Neural crest cell (in vitro differentiated cells): ENCODE results near the gene EPC1. TPM values are rescaled to one million over a fixed set of nuclear protein-coding genes. Genes with fewer than 3 reads are reported as not detected.
"Not testable (repeated sequence)": the region's sequence is repeated elsewhere in the genome, so short reads cannot be mapped to it uniquely, and the experiment has no call there.

Experiments used
- DNase-seq: peaks from one replicate; pipeline ENCODE4 v3.0.0; 2021; ENCODE audit warnings: low read depth, mixed read lengths, low spot score
- H3K27ac Mint-ChIP-seq: one replicate; pipeline ENCODE4 v1.8.0; 2021; ENCODE audit warnings: mild to moderate bottlenecking, mixed read lengths; ENCODE audit not compliant: unreplicated experiment
- H3K27me3 Mint-ChIP-seq: 2 replicates; pipeline ENCODE4 v1.8.0; 2021; ENCODE audit warnings: low read depth, mild to moderate bottlenecking, mixed read lengths
- H3K36me3 Mint-ChIP-seq: 2 replicates; pipeline ENCODE4 v1.8.0; 2021; ENCODE audit warnings: low read depth, mild to moderate bottlenecking, mixed read lengths
- H3K4me1 Mint-ChIP-seq: 2 replicates; pipeline ENCODE4 v1.8.0; 2021; ENCODE audit warnings: mixed read lengths
- H3K4me3 Mint-ChIP-seq: one replicate; pipeline ENCODE4 v1.8.0; 2021; ENCODE audit warnings: mild to moderate bottlenecking, mixed read lengths
- H3K9me3 Mint-ChIP-seq: 2 replicates; pipeline ENCODE4 v1.8.0; 2021; ENCODE audit warnings: mixed read lengths
- total RNA-seq: library from RNA; stranded (reverse); gene quantifications from 2 replicates; pipeline ENCODE4 v1.2.1, GENCODE V29; 2021
- TF ChIP-seq, protein P1 (sequence below): fragments of 200-600 bp; sonication (generic); conservative IDR thresholded peaks from 2 replicates; pipeline ENCODE4 v1.5.0; 2021; ENCODE audit warnings: antibody characterized with exemption, mild to moderate bottlenecking

Gene EPC1
- total RNA-seq, 1 donor from 2014 or later = 44.4 TPM

DNA sequence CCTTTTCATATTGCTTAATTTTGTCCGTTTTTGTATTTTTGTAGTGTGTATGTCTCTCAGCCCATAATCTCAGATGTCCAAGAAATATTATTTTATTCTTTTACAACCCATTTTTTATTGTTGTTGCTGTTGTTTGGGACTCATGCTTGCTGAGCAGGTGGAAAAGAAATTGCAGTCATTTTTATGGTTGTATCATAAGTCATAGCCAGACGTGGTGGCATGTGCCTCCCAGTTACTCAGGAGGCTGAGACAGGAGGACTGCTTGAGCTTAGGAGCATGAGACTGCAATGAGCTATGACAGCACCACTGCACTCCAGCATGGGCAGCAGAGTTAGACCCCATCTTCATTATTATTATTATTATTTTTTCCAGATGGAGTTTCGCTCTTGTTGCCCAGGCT lies 117.8 kb downstream of the EPC1 start:
- TF ChIP-seq, protein P1, sequence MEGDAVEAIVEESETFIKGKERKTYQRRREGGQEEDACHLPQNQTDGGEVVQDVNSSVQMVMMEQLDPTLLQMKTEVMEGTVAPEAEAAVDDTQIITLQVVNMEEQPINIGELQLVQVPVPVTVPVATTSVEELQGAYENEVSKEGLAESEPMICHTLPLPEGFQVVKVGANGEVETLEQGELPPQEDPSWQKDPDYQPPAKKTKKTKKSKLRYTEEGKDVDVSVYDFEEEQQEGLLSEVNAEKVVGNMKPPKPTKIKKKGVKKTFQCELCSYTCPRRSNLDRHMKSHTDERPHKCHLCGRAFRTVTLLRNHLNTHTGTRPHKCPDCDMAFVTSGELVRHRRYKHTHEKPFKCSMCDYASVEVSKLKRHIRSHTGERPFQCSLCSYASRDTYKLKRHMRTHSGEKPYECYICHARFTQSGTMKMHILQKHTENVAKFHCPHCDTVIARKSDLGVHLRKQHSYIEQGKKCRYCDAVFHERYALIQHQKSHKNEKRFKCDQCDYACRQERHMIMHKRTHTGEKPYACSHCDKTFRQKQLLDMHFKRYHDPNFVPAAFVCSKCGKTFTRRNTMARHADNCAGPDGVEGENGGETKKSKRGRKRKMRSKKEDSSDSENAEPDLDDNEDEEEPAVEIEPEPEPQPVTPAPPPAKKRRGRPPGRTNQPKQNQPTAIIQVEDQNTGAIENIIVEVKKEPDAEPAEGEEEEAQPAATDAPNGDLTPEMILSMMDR = no peak
- Mint-ChIP-seq H3K4me1 (no peaks in the 10 kb centered on the region), H3K9me3 (peaks cover 3% of the 10 kb centered on the region), H3K4me3 (no peak overlapping the region), H3K27ac (no peak overlapping the region), H3K36me3 (no peaks in the 10 kb centered on the region), H3K27me3 (no peaks in the 10 kb centered on the region)
- DNase-seq = no peak

- no peak for DNase-seq
- Mint-ChIP-seq H3K36me3 (no peaks in the 10 kb centered on the region), H3K27me3 (no peaks in the 10 kb centered on the region), H3K9me3 (peaks cover 3% of the 10 kb centered on the region), H3K4me1 (no peaks in the 10 kb centered on the region), H3K27ac (no peak overlapping the region), H3K4me3 (no peak overlapping the region)
- TF ChIP-seq, protein P1 = no peak
Observed at GRCh38 chr10:32227802-32228201, 119.2 kb downstream of the EPC1 start.

DNA sequence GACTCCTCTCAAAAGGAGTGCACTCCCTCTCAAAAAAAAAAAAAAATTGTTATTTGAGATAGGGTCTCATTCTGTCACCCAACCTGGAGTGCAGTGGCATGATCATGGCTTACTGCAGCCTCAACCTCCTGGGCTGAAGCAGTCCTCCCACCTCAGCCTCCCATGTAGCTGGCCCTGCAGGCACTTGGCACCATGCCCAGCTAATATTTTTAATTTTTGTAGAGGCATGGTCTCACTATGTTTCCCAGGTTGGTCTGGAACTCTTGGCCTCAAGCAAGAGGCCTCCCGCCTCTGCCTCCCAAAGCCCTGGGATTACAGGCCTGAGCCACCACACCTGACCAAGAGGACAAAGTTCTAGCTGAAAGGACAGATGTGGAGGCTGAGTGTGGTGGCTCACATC lies 120.3 kb downstream of the EPC1 start:
- no peak for DNase-seq

DNA sequence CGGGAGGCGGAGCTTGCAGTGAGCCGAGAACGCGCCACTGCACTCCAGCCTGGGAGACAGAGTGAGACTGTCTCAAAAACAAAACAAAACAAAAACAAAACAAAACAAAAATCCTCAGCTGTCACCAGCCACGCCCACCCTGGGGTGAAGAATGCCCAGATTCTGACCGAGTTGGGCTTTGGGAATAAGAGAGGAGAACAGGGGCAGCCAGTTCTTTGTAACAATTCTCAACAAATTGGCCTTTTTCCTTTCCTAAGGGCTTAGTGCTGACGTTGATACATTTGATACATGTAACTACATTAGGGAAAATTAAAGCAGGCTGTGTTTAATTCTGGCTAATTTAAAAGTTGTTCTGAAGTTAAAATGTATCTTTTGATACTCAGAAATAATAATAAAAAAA lies 121.0 kb downstream of the EPC1 start:
- Mint-ChIP-seq H3K4me3 (no peak overlapping the region), H3K27me3 (no peaks in the 10 kb centered on the region), H3K27ac (no peak overlapping the region), H3K9me3 (peaks cover 9% of the 10 kb centered on the region), H3K4me1 (no peaks in the 10 kb centered on the region), H3K36me3 (peaks cover 4% of the 10 kb centered on the region)
- TF ChIP-seq, protein P1 = no peak
- DNase-seq = no peak

More for the DNA sequence above, 120.3 kb downstream of the EPC1 start:
- Mint-ChIP-seq H3K4me1 (no peaks in the 10 kb centered on the region), H3K27ac (no peak overlapping the region), H3K4me3 (no peak overlapping the region), H3K27me3 (no peaks in the 10 kb centered on the region), H3K36me3 (peaks cover 4% of the 10 kb centered on the region), H3K9me3 (peaks cover 9% of the 10 kb centered on the region)
- TF ChIP-seq, protein P1 = no peak

DNA sequence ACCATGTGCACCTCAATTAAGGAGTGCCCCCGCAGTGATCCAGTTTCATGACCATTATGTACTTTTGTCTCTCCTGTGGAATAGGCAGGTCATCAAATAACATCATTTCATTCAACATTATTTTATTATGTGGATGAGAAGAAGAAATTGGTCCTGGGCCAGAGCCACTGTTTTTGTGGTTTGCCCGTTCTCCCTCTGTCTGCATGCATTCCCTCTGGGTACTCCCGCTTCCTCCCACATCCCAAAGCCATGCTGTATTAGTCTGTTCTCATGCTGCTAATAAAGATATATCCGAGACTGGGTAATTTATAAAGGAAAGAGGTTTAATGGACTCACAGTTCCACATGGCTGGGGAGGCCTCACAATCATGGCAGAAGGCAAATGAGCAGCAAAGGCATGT lies 124.6 kb downstream of the EPC1 start:
- not testable (repeated sequence) for H3K36me3 Mint-ChIP-seq, H3K27ac Mint-ChIP-seq, H3K27me3 Mint-ChIP-seq, DNase-seq, H3K4me1 Mint-ChIP-seq, H3K4me3 Mint-ChIP-seq
- peaks cover 21% of the 10 kb centered on the region for H3K9me3 Mint-ChIP-seq

GRCh38 chr10:32219156-32219555 lies 127.8 kb downstream of the EPC1 start:
- H3K9me3 Mint-ChIP-seq = peaks cover 18% of the 10 kb centered on the region
- not testable (repeated sequence) for H3K4me1 Mint-ChIP-seq, H3K36me3 Mint-ChIP-seq, DNase-seq, H3K27me3 Mint-ChIP-seq, H3K27ac Mint-ChIP-seq, H3K4me3 Mint-ChIP-seq

- not testable (repeated sequence) for H3K4me1 Mint-ChIP-seq, H3K27me3 Mint-ChIP-seq, DNase-seq, H3K4me3 Mint-ChIP-seq, H3K36me3 Mint-ChIP-seq, H3K27ac Mint-ChIP-seq
- peaks cover 18% of the 10 kb centered on the region for H3K9me3 Mint-ChIP-seq
Observed at GRCh38 chr10:32218206-32219044, 128.5 kb downstream of the EPC1 start.

Other genes with a start within 250 kb of the EPC1 start
- 5.2 and 5.4 TPM in 2 replicates for gene CCDC7, start 99.0 kb upstream of the EPC1 start, total RNA-seq